GM23338 (cell line): Measurements from ENCODE around the gene PLCL1. TPM values are rescaled to one million over a fixed set of nuclear protein-coding genes. Genes with fewer than 3 reads are reported as not detected.

Experiments
- ATAC-seq: fragments of 200-7000 bp; cut with Tn5 transposase; 3 replicates; pipeline ENCODE4 v1.9.1; 2020
- DNase-seq: peaks from one replicate; pipeline ENCODE4 v3.0.0-alpha.2; 2015; ENCODE audit warnings: low spot score
- H2AFZ ChIP-seq: fragments of 200-600 bp; sonication (generic); 2 replicates; pipeline ENCODE4 v1.8.0; 2016; ENCODE audit warnings: antibody characterized with exemption, mild to moderate bottlenecking, moderate library complexity
- H3F3A ChIP-seq: fragments of 200-600 bp; sonication (generic); replicated peaks from 2 replicates; pipeline ENCODE4 v1.8.0; 2017; ENCODE audit warnings: antibody characterized with exemption, mixed run types, low read depth
- H3K27ac ChIP-seq: fragments of 200-600 bp; sonication (generic); 2 replicates; pipeline ENCODE4 v1.6.1; 2016; ENCODE audit warnings: low read depth
- H3K27me3 ChIP-seq: fragments of 200-600 bp; sonication (generic); 2 replicates; pipeline ENCODE4 v1.8.0; 2016; ENCODE audit warnings: mild to moderate bottlenecking, mixed run types, moderate library complexity; ENCODE audit not compliant: insufficient read depth
- H3K36me3 ChIP-seq: fragments of 200-600 bp; sonication (generic); 2 replicates; pipeline ENCODE4 v1.8.0; 2016; ENCODE audit warnings: mild to moderate bottlenecking; ENCODE audit not compliant: insufficient read depth
- H3K4me1 ChIP-seq: fragments of 200-600 bp; sonication (generic); 2 replicates; pipeline ENCODE4 v1.8.0; 2016; ENCODE audit warnings: mild to moderate bottlenecking, moderate library complexity; ENCODE audit not compliant: insufficient read depth
- H3K4me2 ChIP-seq: fragments of 200-600 bp; sonication (generic); 2 replicates; pipeline ENCODE4 v1.7.1; 2017; ENCODE audit warnings: mixed run types
- H3K4me3 ChIP-seq: fragments of 200-600 bp; sonication (generic); 2 replicates; pipeline ENCODE4 v1.6.1; 2016; ENCODE audit warnings: mixed run types
- H3K79me2 ChIP-seq: fragments of 200-600 bp; sonication (generic); replicated peaks from 2 replicates; pipeline ENCODE4 v1.8.0; 2017; ENCODE audit warnings: mild to moderate bottlenecking; ENCODE audit not compliant: insufficient read depth
- H3K9me2 ChIP-seq: fragments of 200-600 bp; sonication (generic); 2 replicates; pipeline ENCODE4 v1.8.0; 2017; ENCODE audit not compliant: insufficient read depth
- H4K20me1 ChIP-seq: fragments of 200-600 bp; sonication (generic); replicated peaks from 2 replicates; pipeline ENCODE4 v1.8.0; 2017; ENCODE audit warnings: mild to moderate bottlenecking; ENCODE audit not compliant: insufficient read depth
- H3K27ac Mint-ChIP-seq: 2 replicates; pipeline ENCODE4 v1.8.0; 2020; ENCODE audit warnings: inconsistent platforms, mild to moderate bottlenecking, moderate library complexity, mixed read lengths
- H3K27me3 Mint-ChIP-seq: 3 replicates; pipeline ENCODE4 v1.8.0; 2022; ENCODE audit warnings: low read depth, mild to moderate bottlenecking, moderate library complexity, mixed read lengths, inconsistent platforms; ENCODE audit not compliant: insufficient read depth, poor library complexity
- H3K36me3 Mint-ChIP-seq: 3 replicates; pipeline ENCODE4 v1.8.0; 2021; ENCODE audit warnings: low read depth, mild to moderate bottlenecking, inconsistent platforms, moderate library complexity, mixed read lengths
- H3K4me1 Mint-ChIP-seq: 3 replicates; pipeline ENCODE4 v1.8.0; 2020; ENCODE audit warnings: mild to moderate bottlenecking, inconsistent platforms, mixed read lengths
- H3K4me3 Mint-ChIP-seq: 3 replicates; pipeline ENCODE4 v1.8.0; 2021; ENCODE audit warnings: moderate library complexity, mild to moderate bottlenecking, inconsistent platforms, mixed read lengths
- H3K9me3 Mint-ChIP-seq: 3 replicates; pipeline ENCODE4 v1.8.0; 2020; ENCODE audit warnings: moderate library complexity, mild to moderate bottlenecking, inconsistent platforms, mixed read lengths
- CREB1 ChIP-seq: fragments of 250-450 bp; sonication (Bioruptor Pico); IDR thresholded peaks from 2 replicates; pipeline ENCODE4 v1.5.0; 2020; ENCODE audit warnings: low read depth, mild to moderate bottlenecking, moderate library complexity
- ETS1 ChIP-seq: IDR thresholded peaks from 2 replicates; pipeline ENCODE4 v1.6.1; 2016; ENCODE audit warnings: antibody characterized with exemption
- EZH2 ChIP-seq: fragments of 200-600 bp; sonication (generic); IDR thresholded peaks from one replicate; pipeline ENCODE4 v1.8.0; 2017; ENCODE audit warnings: antibody characterized with exemption, mild to moderate bottlenecking, low read depth; ENCODE audit not compliant: unreplicated experiment
- EZH2phosphoT487 ChIP-seq: fragments of 200-600 bp; sonication (generic); IDR thresholded peaks from one replicate; pipeline ENCODE4 v1.8.1; 2018; ENCODE audit warnings: antibody characterized with exemption; ENCODE audit not compliant: unreplicated experiment
- JUNB ChIP-seq: IDR thresholded peaks from one replicate; pipeline ENCODE4 v1.6.1; 2016; ENCODE audit warnings: antibody characterized with exemption; ENCODE audit not compliant: unreplicated experiment
- NANOG ChIP-seq: IDR thresholded peaks from 2 replicates; pipeline ENCODE4 v1.6.1; 2016; ENCODE audit warnings: antibody characterized with exemption, borderline replicate concordance
- POLR2AphosphoS5 ChIP-seq: IDR thresholded peaks from 2 replicates; pipeline ENCODE4 v1.6.1; 2016; ENCODE audit warnings: antibody characterized with exemption, low read depth
- STAT1 ChIP-seq: IDR thresholded peaks from one replicate; pipeline ENCODE4 v1.6.1; 2016; ENCODE audit warnings: antibody characterized with exemption; ENCODE audit not compliant: unreplicated experiment
- ZNF114 ChIP-seq: fragments of 250-450 bp; sonication (Bioruptor Pico); IDR thresholded peaks from 2 replicates; pipeline ENCODE4 v1.5.0; 2020; ENCODE audit warnings: mild to moderate bottlenecking, moderate library complexity
- polyA plus RNA-seq: library from polyadenylated mRNA; unstranded; fragments of >200 nt; fragmentation: Nextera tagmentation; extraction: Ambion mirVana; gene quantifications from 2 replicates; pipeline ENCODE4 v1.2.1, GENCODE V29; 2016
- total RNA-seq: library from RNA; depleted of rRNA; stranded (reverse); fragments of >200 nt; shearing (Covaris generic); gene quantifications from 2 replicates; pipeline ENCODE4 v1.2.3, GENCODE V29; 2014
- TF ChIP-seq, protein P1 (sequence below): IDR thresholded peaks from one replicate; pipeline ENCODE4 v1.6.1; 2018; ENCODE audit warnings: antibody characterized with exemption; ENCODE audit not compliant: unreplicated experiment
- TF ChIP-seq, protein P2 (sequence below), 2 experiments: fragments of 200-600 bp in 1 of 2; sonication (generic) in 1 of 2; conservative IDR thresholded peaks; 2 replicates each; pipeline versions ENCODE4 v1.5.1 to v1.6.1; 2016 to 2017; ENCODE audit warnings: antibody characterized with exemption in 2 of 2, low read depth in 2 of 2, mild to moderate bottlenecking in 2 of 2, moderate library complexity in 1 of 2
- TF ChIP-seq, protein P3 (sequence below): fragments of 250-450 bp; sonication (Bioruptor Pico); IDR thresholded peaks from 2 replicates; pipeline ENCODE4 v1.5.0; 2020; ENCODE audit warnings: mild to moderate bottlenecking, moderate library complexity

The PLCL1 gene
- total and polyA plus RNA-seq, 2 experiments from 2014 or later: not detected

GRCh38 chr2:197940382-197940781 lies 136.0 kb downstream of the PLCL1 start:
- H3K9me2 ChIP-seq: no peaks in the 10 kb centered on the region
- no peak overlapping the region for H3K27ac Mint-ChIP-seq
- no peaks in the 10 kb centered on the region for H3F3A ChIP-seq
- H3K36me3 Mint-ChIP-seq: no peaks in the 10 kb centered on the region
- H3K27me3 ChIP-seq: no peaks in the 10 kb centered on the region
- no peak overlapping the region for H3K4me2 ChIP-seq
- H3K27me3 Mint-ChIP-seq: no peaks in the 10 kb centered on the region
- DNase-seq (no peak), ATAC-seq (no peak)
- H4K20me1 ChIP-seq: no peaks in the 10 kb centered on the region
- H3K9me3 Mint-ChIP-seq: no peaks in the 10 kb centered on the region
- H3K27ac ChIP-seq: no peak overlapping the region
- no peak overlapping the region for H3K4me3 ChIP-seq
- TF ChIP-seq ETS1 (no peak), JUNB (no peak), EZH2 (no peak), CREB1 (CRISPR knock-in tag) (no peak), STAT1 (no peak), EZH2phosphoT487 (no peak), POLR2AphosphoS5 (no peak), ZNF114 (CRISPR knock-in tag) (no peak), NANOG (no peak)
- TF ChIP-seq, protein P1, sequence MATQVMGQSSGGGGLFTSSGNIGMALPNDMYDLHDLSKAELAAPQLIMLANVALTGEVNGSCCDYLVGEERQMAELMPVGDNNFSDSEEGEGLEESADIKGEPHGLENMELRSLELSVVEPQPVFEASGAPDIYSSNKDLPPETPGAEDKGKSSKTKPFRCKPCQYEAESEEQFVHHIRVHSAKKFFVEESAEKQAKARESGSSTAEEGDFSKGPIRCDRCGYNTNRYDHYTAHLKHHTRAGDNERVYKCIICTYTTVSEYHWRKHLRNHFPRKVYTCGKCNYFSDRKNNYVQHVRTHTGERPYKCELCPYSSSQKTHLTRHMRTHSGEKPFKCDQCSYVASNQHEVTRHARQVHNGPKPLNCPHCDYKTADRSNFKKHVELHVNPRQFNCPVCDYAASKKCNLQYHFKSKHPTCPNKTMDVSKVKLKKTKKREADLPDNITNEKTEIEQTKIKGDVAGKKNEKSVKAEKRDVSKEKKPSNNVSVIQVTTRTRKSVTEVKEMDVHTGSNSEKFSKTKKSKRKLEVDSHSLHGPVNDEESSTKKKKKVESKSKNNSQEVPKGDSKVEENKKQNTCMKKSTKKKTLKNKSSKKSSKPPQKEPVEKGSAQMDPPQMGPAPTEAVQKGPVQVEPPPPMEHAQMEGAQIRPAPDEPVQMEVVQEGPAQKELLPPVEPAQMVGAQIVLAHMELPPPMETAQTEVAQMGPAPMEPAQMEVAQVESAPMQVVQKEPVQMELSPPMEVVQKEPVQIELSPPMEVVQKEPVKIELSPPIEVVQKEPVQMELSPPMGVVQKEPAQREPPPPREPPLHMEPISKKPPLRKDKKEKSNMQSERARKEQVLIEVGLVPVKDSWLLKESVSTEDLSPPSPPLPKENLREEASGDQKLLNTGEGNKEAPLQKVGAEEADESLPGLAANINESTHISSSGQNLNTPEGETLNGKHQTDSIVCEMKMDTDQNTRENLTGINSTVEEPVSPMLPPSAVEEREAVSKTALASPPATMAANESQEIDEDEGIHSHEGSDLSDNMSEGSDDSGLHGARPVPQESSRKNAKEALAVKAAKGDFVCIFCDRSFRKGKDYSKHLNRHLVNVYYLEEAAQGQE: no peak
- TF ChIP-seq, protein P2, sequence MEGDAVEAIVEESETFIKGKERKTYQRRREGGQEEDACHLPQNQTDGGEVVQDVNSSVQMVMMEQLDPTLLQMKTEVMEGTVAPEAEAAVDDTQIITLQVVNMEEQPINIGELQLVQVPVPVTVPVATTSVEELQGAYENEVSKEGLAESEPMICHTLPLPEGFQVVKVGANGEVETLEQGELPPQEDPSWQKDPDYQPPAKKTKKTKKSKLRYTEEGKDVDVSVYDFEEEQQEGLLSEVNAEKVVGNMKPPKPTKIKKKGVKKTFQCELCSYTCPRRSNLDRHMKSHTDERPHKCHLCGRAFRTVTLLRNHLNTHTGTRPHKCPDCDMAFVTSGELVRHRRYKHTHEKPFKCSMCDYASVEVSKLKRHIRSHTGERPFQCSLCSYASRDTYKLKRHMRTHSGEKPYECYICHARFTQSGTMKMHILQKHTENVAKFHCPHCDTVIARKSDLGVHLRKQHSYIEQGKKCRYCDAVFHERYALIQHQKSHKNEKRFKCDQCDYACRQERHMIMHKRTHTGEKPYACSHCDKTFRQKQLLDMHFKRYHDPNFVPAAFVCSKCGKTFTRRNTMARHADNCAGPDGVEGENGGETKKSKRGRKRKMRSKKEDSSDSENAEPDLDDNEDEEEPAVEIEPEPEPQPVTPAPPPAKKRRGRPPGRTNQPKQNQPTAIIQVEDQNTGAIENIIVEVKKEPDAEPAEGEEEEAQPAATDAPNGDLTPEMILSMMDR (conservative IDR thresholded peaks at IDR 0.05; ENCODE audit: low read depth in 2 of 2): no peak
- TF ChIP-seq, protein P3, sequence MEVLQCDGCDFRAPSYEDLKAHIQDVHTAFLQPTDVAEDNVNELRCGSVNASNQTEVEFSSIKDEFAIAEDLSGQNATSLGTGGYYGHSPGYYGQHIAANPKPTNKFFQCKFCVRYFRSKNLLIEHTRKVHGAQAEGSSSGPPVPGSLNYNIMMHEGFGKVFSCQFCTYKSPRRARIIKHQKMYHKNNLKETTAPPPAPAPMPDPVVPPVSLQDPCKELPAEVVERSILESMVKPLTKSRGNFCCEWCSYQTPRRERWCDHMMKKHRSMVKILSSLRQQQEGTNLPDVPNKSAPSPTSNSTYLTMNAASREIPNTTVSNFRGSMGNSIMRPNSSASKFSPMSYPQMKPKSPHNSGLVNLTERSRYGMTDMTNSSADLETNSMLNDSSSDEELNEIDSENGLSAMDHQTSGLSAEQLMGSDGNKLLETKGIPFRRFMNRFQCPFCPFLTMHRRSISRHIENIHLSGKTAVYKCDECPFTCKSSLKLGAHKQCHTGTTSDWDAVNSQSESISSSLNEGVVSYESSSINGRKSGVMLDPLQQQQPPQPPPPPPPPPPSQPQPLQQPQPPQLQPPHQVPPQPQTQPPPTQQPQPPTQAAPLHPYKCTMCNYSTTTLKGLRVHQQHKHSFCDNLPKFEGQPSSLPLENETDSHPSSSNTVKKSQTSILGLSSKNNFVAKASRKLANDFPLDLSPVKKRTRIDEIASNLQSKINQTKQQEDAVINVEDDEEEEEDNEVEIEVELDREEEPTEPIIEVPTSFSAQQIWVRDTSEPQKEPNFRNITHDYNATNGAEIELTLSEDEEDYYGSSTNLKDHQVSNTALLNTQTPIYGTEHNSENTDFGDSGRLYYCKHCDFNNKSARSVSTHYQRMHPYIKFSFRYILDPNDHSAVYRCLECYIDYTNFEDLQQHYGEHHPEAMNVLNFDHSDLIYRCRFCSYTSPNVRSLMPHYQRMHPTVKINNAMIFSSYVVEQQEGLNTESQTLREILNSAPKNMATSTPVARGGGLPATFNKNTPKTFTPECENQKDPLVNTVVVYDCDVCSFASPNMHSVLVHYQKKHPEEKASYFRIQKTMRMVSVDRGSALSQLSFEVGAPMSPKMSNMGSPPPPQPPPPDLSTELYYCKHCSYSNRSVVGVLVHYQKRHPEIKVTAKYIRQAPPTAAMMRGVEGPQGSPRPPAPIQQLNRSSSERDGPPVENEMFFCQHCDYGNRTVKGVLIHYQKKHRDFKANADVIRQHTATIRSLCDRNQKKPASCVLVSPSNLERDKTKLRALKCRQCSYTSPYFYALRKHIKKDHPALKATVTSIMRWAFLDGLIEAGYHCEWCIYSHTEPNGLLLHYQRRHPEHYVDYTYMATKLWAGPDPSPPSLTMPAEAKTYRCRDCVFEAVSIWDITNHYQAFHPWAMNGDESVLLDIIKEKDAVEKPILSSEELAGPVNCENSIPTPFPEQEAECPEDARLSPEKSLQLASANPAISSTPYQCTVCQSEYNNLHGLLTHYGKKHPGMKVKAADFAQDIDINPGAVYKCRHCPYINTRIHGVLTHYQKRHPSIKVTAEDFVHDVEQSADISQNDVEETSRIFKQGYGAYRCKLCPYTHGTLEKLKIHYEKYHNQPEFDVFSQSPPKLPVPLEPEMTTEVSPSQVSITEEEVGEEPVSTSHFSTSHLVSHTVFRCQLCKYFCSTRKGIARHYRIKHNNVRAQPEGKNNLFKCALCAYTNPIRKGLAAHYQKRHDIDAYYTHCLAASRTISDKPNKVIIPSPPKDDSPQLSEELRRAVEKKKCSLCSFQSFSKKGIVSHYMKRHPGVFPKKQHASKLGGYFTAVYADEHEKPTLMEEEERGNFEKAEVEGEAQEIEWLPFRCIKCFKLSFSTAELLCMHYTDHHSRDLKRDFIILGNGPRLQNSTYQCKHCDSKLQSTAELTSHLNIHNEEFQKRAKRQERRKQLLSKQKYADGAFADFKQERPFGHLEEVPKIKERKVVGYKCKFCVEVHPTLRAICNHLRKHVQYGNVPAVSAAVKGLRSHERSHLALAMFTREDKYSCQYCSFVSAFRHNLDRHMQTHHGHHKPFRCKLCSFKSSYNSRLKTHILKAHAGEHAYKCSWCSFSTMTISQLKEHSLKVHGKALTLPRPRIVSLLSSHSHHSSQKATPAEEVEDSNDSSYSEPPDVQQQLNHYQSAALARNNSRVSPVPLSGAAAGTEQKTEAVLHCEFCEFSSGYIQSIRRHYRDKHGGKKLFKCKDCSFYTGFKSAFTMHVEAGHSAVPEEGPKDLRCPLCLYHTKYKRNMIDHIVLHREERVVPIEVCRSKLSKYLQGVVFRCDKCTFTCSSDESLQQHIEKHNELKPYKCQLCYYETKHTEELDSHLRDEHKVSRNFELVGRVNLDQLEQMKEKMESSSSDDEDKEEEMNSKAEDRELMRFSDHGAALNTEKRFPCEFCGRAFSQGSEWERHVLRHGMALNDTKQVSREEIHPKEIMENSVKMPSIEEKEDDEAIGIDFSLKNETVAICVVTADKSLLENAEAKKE (CRISPR knock-in tag): no peak
- H3K79me2 ChIP-seq: no peaks in the 10 kb centered on the region
- peaks cover 8% of the 10 kb centered on the region; the same call in 1 of the 2 replicates for H3K4me1 ChIP-seq
- no peak overlapping the region for H2AFZ ChIP-seq
- peaks cover 9% of the 10 kb centered on the region for H3K4me1 Mint-ChIP-seq
- H3K36me3 ChIP-seq: no peaks in the 10 kb centered on the region
- H3K4me3 Mint-ChIP-seq: no peak overlapping the region
